ENCODE measurements around the gene ZNF532.

ZNF532 gene

GRCh38 chr18:59035591-59035990 is 170.9 kb downstream of the ZNF532 start:
- no peak for DNase-seq (ENCODE audit: low spot score)

All from CD4-positive, alpha-beta T cell treated with Interleukin-6 at 100 ng/mL for 8 hours (primary cell).